Measurements from ENCODE around the gene CYP3A5.
"Not testable (repeated sequence)": the region's sequence is repeated elsewhere in the genome, so short reads cannot be mapped to it uniquely, and the experiment has no call there.

The CYP3A5 gene

GRCh38 chr7:99642027-99642426 lies 37.8 kb downstream of the CYP3A5 start:
- WGBS, 2 experiments (ENCODE audit: insufficient coverage in 2 of 2) = 91 to 94% methylated on average over 1 of the region's 1 CpG
- H3K36me3 ChIP-seq (ENCODE audit: control insufficient read depth, insufficient read depth, low read length) = peaks cover 6% of the 10 kb centered on the region
- H3K4me3 ChIP-seq (ENCODE audit: extremely low read depth, insufficient read depth, low read length, poor library complexity, severe bottlenecking) = no peak overlapping the region
- H3K9me3 ChIP-seq (ENCODE audit: control insufficient read depth, low read length) = no peaks in the 10 kb centered on the region
- no peaks in the 10 kb centered on the region for H3K4me1 ChIP-seq (ENCODE audit: control insufficient read depth, insufficient read depth, low read length, poor library complexity, severe bottlenecking)
- H3K27ac ChIP-seq (ENCODE audit: low read depth, low read length, severe bottlenecking) = no peak overlapping the region

- no peak overlapping the region for H3K27ac ChIP-seq (ENCODE audit: low read depth, low read length, severe bottlenecking)
- H3K9me3 ChIP-seq (ENCODE audit: control insufficient read depth, low read length) = no peaks in the 10 kb centered on the region
- no peaks in the 10 kb centered on the region for H3K4me1 ChIP-seq (ENCODE audit: control insufficient read depth, insufficient read depth, low read length, poor library complexity, severe bottlenecking)
- peaks cover under 1% of the 10 kb centered on the region for H3K36me3 ChIP-seq (ENCODE audit: control insufficient read depth, insufficient read depth, low read length)
- H3K4me3 ChIP-seq (ENCODE audit: extremely low read depth, insufficient read depth, low read length, poor library complexity, severe bottlenecking) = no peak overlapping the region
Observed at GRCh38 chr7:99639267-99639666, 40.5 kb downstream of the CYP3A5 start.

- no peak overlapping the region for H3K27ac ChIP-seq (ENCODE audit: low read depth, low read length, severe bottlenecking)
- H3K9me3 ChIP-seq (ENCODE audit: control insufficient read depth, low read length) = no peaks in the 10 kb centered on the region
- H3K4me1 ChIP-seq (ENCODE audit: control insufficient read depth, insufficient read depth, low read length, poor library complexity, severe bottlenecking) = no peaks in the 10 kb centered on the region
- no peak overlapping the region for H3K4me3 ChIP-seq (ENCODE audit: extremely low read depth, insufficient read depth, low read length, poor library complexity, severe bottlenecking)
- 92% methylated on average over 14 to 22 of the region's 23 CpGs for WGBS, 2 experiments (ENCODE audit: insufficient coverage in 2 of 2)
- peaks cover 4% of the 10 kb centered on the region for H3K36me3 ChIP-seq (ENCODE audit: control insufficient read depth, insufficient read depth, low read length)
Observed at GRCh38 chr7:99638731-99639130, 41.1 kb downstream of the CYP3A5 start.

GRCh38 chr7:99637414-99637813 lies 42.4 kb downstream of the CYP3A5 start:
- not testable (repeated sequence) for H3K27ac ChIP-seq (ENCODE audit: low read depth, low read length, severe bottlenecking); H3K9me3 ChIP-seq (ENCODE audit: control insufficient read depth, low read length); H3K4me1 ChIP-seq (ENCODE audit: control insufficient read depth, insufficient read depth, low read length, poor library complexity, severe bottlenecking); H3K4me3 ChIP-seq (ENCODE audit: extremely low read depth, insufficient read depth, low read length, poor library complexity, severe bottlenecking)
- H3K36me3 ChIP-seq (ENCODE audit: control insufficient read depth, insufficient read depth, low read length) = peaks cover 16% of the 10 kb centered on the region
- 100% methylated on average over 2 of the region's 2 CpGs; no CpG with 5 or more reads in 1 of the 2 experiments for WGBS, 2 experiments (ENCODE audit: insufficient coverage in 2 of 2)

GRCh38 chr7:99631295-99632109 lies 48.3 kb downstream of the CYP3A5 start:
- H3K4me3 ChIP-seq (ENCODE audit: extremely low read depth, insufficient read depth, low read length, poor library complexity, severe bottlenecking) = no peak overlapping the region
- no peaks in the 10 kb centered on the region for H3K4me1 ChIP-seq (ENCODE audit: control insufficient read depth, insufficient read depth, low read length, poor library complexity, severe bottlenecking)
- H3K9me3 ChIP-seq (ENCODE audit: control insufficient read depth, low read length) = no peaks in the 10 kb centered on the region
- H3K27ac ChIP-seq (ENCODE audit: low read depth, low read length, severe bottlenecking) = no peak overlapping the region
- peaks cover 68% of the 10 kb centered on the region for H3K36me3 ChIP-seq (ENCODE audit: control insufficient read depth, insufficient read depth, low read length)
- WGBS, 2 experiments (ENCODE audit: insufficient coverage in 2 of 2) = 49 to 59% methylated on average over 6 to 8 of the region's 9 CpGs

- 96 to 97% methylated on average over 19 to 20 of the region's 20 CpGs for WGBS, 2 experiments (ENCODE audit: insufficient coverage in 2 of 2)
- Histone ChIP-seq H3K27ac (ENCODE audit: low read depth, low read length, severe bottlenecking) (no peak overlapping the region), H3K9me3 (ENCODE audit: control insufficient read depth, low read length) (no peaks in the 10 kb centered on the region), H3K4me3 (ENCODE audit: extremely low read depth, insufficient read depth, low read length, poor library complexity, severe bottlenecking) (no peak overlapping the region), H3K4me1 (ENCODE audit: control insufficient read depth, insufficient read depth, low read length, poor library complexity, severe bottlenecking) (no peaks in the 10 kb centered on the region), H3K36me3 (ENCODE audit: control insufficient read depth, insufficient read depth, low read length) (peaks cover 87% of the 10 kb centered on the region)
Observed at GRCh38 chr7:99629643-99630042, 50.2 kb downstream of the CYP3A5 start.

DNA sequence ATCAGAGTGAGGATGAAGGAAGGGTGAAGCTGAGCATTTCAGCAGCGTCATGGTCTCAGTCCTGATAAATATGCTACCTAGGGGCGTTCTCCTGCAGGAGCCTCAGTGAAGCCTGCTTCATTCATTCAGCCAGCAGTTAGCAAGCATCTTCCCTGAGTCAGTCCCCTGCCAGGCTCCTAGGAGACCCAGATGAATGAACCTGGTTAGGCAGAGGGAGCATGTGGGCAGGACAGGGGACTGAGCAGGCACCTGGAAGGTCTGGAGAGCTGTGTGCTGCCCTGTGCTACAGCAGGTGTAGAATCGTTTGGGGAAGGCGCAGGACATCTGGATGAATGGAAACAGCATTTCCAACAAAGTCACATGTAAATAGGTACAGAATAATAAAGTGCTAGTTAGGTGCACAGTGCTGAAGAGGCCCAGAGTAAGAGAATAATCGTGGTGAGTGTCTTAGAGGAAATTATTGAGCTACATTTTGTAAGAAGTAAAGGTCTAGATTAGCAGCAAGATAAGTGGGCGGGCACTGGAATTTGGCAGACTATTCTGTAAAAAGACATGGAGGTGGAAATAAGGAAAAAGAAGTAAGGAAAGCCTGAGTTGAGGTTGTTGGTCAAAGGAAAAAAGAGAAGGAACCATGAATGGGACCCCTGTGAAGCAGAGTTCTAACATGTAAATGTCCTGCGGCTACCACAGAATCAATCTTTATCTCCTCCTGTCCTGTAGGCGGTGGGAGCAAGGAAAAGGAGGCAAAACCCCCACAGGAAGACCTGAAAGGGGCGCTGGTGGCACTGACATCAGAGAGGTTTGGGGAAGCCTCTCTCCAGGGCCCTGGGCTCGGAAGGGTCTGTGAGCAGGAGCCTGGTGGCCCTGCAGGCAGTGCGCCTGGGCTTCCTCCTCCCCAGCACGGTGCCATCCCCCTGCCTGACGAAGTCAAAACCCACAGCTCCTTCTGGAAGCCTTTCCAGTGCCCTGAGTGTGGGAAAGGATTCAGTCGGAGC lies 51.0 kb downstream of the CYP3A5 start:
- Histone ChIP-seq H3K27ac (ENCODE audit: low read depth, low read length, severe bottlenecking) (no peak overlapping the region), H3K4me3 (ENCODE audit: extremely low read depth, insufficient read depth, low read length, poor library complexity, severe bottlenecking) (no peak overlapping the region), H3K4me1 (ENCODE audit: control insufficient read depth, insufficient read depth, low read length, poor library complexity, severe bottlenecking) (no peaks in the 10 kb centered on the region), H3K9me3 (ENCODE audit: control insufficient read depth, low read length) (no peaks in the 10 kb centered on the region), H3K36me3 (ENCODE audit: control insufficient read depth, insufficient read depth, low read length) (peaks cover 91% of the 10 kb centered on the region)
- 71 to 73% methylated on average over 10 to 11 of the region's 14 CpGs for WGBS, 2 experiments (ENCODE audit: insufficient coverage in 2 of 2)

GRCh38 chr7:99627513-99627912 lies 52.3 kb downstream of the CYP3A5 start:
- Histone ChIP-seq H3K4me1 (ENCODE audit: control insufficient read depth, insufficient read depth, low read length, poor library complexity, severe bottlenecking) (peaks cover 3% of the 10 kb centered on the region), H3K36me3 (ENCODE audit: control insufficient read depth, insufficient read depth, low read length) (peaks cover 92% of the 10 kb centered on the region), H3K9me3 (ENCODE audit: control insufficient read depth, low read length) (no peaks in the 10 kb centered on the region), H3K4me3 (ENCODE audit: extremely low read depth, insufficient read depth, low read length, poor library complexity, severe bottlenecking) (no peak overlapping the region), H3K27ac (ENCODE audit: low read depth, low read length, severe bottlenecking) (no peak overlapping the region)
- 97% methylated on average over 6 of the region's 11 CpGs; no CpG with 5 or more reads in 1 of the 2 experiments for WGBS, 2 experiments (ENCODE audit: insufficient coverage in 2 of 2)

- Histone ChIP-seq H3K9me3 (ENCODE audit: control insufficient read depth, low read length) (no peaks in the 10 kb centered on the region), H3K4me3 (ENCODE audit: extremely low read depth, insufficient read depth, low read length, poor library complexity, severe bottlenecking) (no peak overlapping the region), H3K4me1 (ENCODE audit: control insufficient read depth, insufficient read depth, low read length, poor library complexity, severe bottlenecking) (peaks cover 4% of the 10 kb centered on the region), H3K27ac (ENCODE audit: low read depth, low read length, severe bottlenecking) (no peak overlapping the region), H3K36me3 (ENCODE audit: control insufficient read depth, insufficient read depth, low read length) (peaks cover 93% of the 10 kb centered on the region)
- WGBS, 2 experiments (ENCODE audit: insufficient coverage in 2 of 2) = no CpG with 5 or more reads among the region's 1 CpG
Observed at GRCh38 chr7:99626661-99627060, 53.1 kb downstream of the CYP3A5 start.

DNA sequence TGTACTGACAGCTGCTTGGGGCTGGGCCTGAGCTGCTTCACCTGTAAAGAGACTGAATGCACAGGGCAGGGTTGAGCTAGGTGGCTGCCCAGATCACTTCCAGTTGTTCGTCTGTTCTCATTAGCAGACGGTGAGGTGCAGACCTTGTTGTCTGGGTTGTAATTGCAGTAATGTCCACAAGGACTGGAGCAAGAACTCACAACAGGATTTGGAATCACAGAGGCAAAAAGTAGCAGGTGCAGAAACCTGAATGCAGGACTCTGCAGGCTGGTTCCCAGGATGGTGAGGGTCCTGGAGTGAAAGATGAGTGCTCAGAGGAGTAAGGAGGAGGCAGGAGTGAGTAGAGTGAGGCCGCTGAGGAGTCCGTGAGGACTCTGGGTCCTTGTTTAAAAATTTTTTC lies 53.8 kb downstream of the CYP3A5 start:
- H3K27ac ChIP-seq (ENCODE audit: low read depth, low read length, severe bottlenecking) = no peak overlapping the region
- no peaks in the 10 kb centered on the region for H3K9me3 ChIP-seq (ENCODE audit: control insufficient read depth, low read length)
- peaks cover 4% of the 10 kb centered on the region for H3K4me1 ChIP-seq (ENCODE audit: control insufficient read depth, insufficient read depth, low read length, poor library complexity, severe bottlenecking)
- no peak overlapping the region for H3K4me3 ChIP-seq (ENCODE audit: extremely low read depth, insufficient read depth, low read length, poor library complexity, severe bottlenecking)
- peaks cover 95% of the 10 kb centered on the region for H3K36me3 ChIP-seq (ENCODE audit: control insufficient read depth, insufficient read depth, low read length)
- WGBS, 2 experiments (ENCODE audit: insufficient coverage in 2 of 2) = 97 to 100% methylated on average over 3 to 4 of the region's 4 CpGs
